SK-N-MC (cell line): ENCODE data around the gene MFGE8.

Experiments used
- DNase-seq: peaks from one replicate; pipeline ENCODE4 v3.0.0-alpha.2; 2011; ENCODE audit warnings: low read depth, low spot score
- H3K27ac ChIP-seq: fragments of 200-600 bp; sonication (generic); 2 replicates; pipeline ENCODE4 v1.5.1; 2016; ENCODE audit warnings: mixed run types
- H3K36me3 ChIP-seq: fragments of 200-600 bp; sonication (generic); 2 replicates; pipeline ENCODE4 v1.6.1; 2017; ENCODE audit warnings: antibody characterized with exemption, low read length, mixed read lengths; ENCODE audit not compliant: insufficient read depth
- H3K4me3 ChIP-seq: fragments of 200-600 bp; sonication (generic); 2 replicates; pipeline ENCODE4 v1.5.1; 2016
- H3K9ac ChIP-seq: fragments of 200-600 bp; sonication (generic); 2 replicates; pipeline ENCODE4 v1.8.0; 2017; ENCODE audit warnings: mixed run types, mixed read lengths; ENCODE audit not compliant: insufficient read length
- H3K9me3 ChIP-seq: fragments of 200-600 bp; sonication (generic); 2 replicates; pipeline ENCODE4 v1.6.1; 2017; ENCODE audit warnings: low read depth, mild to moderate bottlenecking, antibody characterized with exemption, low read length, moderate library complexity, mixed read lengths
- EZH2 ChIP-seq: fragments of 200-600 bp; sonication (generic); IDR thresholded peaks from one replicate; pipeline ENCODE4 v1.6.1; 2017; ENCODE audit warnings: antibody characterized with exemption
- FOXP2 ChIP-seq: optimal IDR thresholded peaks from 2 replicates; pipeline ENCODE3; 2011; ENCODE audit warnings: mild to moderate bottlenecking, moderate library complexity; ENCODE audit not compliant: insufficient read depth; ENCODE audit errors: extremely low read length, control extremely low read depth
- POLR2AphosphoS5 ChIP-seq: IDR thresholded peaks from 2 replicates; pipeline ENCODE4 v1.6.1; 2012; ENCODE audit warnings: mild to moderate bottlenecking, low read depth, low read length, borderline replicate concordance

MFGE8 gene

GRCh38 chr15:88874684-88875083 lies 38.5 kb downstream of the MFGE8 start:
- DNase-seq = no peak
- TF ChIP-seq FOXP2 = no peak
- TF ChIP-seq EZH2 = no peak
- TF ChIP-seq POLR2AphosphoS5 = no peak
- Histone ChIP-seq H3K9ac (no peak overlapping the region), H3K4me3 (no peak overlapping the region), H3K9me3 (no peaks in the 10 kb centered on the region), H3K27ac (no peak overlapping the region), H3K36me3 (no peaks in the 10 kb centered on the region)

GRCh38 chr15:88874275-88874674 lies 38.9 kb downstream of the MFGE8 start:
- DNase-seq = no peak
- no peak overlapping the region for H3K27ac ChIP-seq
- TF ChIP-seq EZH2 = no peak
- H3K4me3 ChIP-seq = no peak overlapping the region
- no peaks in the 10 kb centered on the region for H3K9me3 ChIP-seq
- H3K9ac ChIP-seq = no peak overlapping the region
- H3K36me3 ChIP-seq = no peaks in the 10 kb centered on the region

DNA sequence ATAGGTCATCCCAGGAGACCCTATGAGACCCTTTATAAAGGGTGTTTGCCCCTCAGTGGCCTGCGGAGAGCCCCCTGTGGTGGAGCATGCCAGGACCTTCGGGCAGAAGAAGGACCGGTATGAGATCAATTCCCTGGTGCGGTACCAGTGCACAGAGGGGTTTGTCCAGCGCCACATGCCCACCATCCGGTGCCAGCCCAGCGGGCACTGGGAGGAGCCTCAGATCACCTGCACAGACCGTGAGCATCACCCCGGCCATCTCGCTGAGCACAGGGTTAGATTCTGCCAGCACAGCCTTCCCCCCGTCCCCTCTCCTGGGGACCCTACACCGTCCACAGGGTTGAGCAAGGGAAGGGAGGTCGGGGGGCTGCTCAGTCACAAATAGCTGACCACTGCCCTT lies 39.4 kb downstream of the MFGE8 start:
- Histone ChIP-seq H3K36me3 (no peaks in the 10 kb centered on the region), H3K9ac (no peak overlapping the region), H3K4me3 (no peak overlapping the region), H3K27ac (no peak overlapping the region), H3K9me3 (no peaks in the 10 kb centered on the region)
- TF ChIP-seq EZH2 = no peak
- no peak for TF ChIP-seq FOXP2
- no peak for TF ChIP-seq POLR2AphosphoS5
- DNase-seq = no peak

GRCh38 chr15:88872706-88873105 lies 40.5 kb downstream of the MFGE8 start:
- no peak overlapping the region for H3K9ac ChIP-seq
- H3K9me3 ChIP-seq = no peaks in the 10 kb centered on the region
- DNase-seq = no peak
- no peak overlapping the region for H3K27ac ChIP-seq
- no peaks in the 10 kb centered on the region for H3K36me3 ChIP-seq
- TF ChIP-seq POLR2AphosphoS5 (no peak), FOXP2 (no peak), EZH2 (no peak)
- H3K4me3 ChIP-seq = no peak overlapping the region

DNA sequence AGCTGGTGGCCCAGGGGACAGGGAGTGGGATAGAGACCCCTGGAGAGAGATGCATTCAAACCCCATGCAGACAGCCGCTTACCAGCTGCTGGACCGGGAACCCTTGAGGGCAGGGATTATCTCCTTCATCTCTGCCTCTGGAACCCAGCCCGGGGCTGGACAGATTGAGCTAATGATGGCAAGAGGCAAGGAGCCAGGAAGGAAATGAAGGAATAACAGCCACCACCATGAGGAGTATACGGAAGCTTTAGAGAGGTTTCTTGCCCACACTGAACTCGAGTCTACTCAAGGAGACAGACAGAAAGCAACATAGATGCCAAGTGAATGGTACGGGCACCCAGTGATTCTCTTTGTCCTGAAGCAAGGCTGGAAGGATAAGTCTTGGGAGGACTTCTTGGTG lies 41.1 kb downstream of the MFGE8 start:
- TF ChIP-seq FOXP2 (no peak), POLR2AphosphoS5 (no peak), EZH2 (no peak)
- no peaks in the 10 kb centered on the region for H3K9me3 ChIP-seq
- no peaks in the 10 kb centered on the region for H3K36me3 ChIP-seq
- no peak overlapping the region for H3K27ac ChIP-seq
- H3K4me3 ChIP-seq = no peak overlapping the region
- no peak overlapping the region for H3K9ac ChIP-seq
- DNase-seq = no peak

GRCh38 chr15:88871313-88871712 lies 41.9 kb downstream of the MFGE8 start:
- Histone ChIP-seq H3K4me3 (no peak overlapping the region), H3K36me3 (no peaks in the 10 kb centered on the region), H3K27ac (no peak overlapping the region), H3K9ac (no peak overlapping the region), H3K9me3 (no peaks in the 10 kb centered on the region)
- DNase-seq = no peak
- TF ChIP-seq EZH2 (no peak), POLR2AphosphoS5 (no peak), FOXP2 (no peak)

DNA sequence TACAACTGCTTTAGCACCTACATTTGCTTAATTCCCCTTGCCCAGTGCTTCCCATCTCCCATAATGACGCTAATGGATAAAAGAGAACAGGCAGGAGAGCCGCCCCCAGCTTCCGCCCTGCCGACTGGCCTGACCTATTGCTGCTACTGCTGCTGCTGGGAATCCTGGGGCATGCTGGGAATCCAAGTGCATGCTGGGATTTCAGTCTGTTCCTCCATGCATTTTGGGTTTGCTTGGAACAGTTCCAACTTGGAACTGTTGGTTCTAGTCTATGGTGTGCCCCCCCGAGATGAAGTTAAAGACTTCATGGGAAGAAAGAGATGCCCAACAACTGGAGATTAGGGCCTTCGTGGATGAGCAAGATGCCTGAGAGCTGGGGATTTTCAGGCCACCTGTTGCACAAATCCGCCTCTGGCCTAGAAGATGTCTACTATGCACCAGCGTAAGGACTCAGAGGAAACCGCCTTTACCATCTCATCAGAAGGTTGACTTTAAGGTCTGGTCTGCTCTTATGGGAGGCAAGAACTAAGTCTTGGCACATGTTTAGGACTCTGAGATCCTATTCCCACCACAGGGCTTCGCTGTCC lies 46.8 kb downstream of the MFGE8 start:
- no peaks in the 10 kb centered on the region for H3K9me3 ChIP-seq
- H3K4me3 ChIP-seq = no peak overlapping the region
- H3K27ac ChIP-seq = no peak overlapping the region
- no peaks in the 10 kb centered on the region for H3K36me3 ChIP-seq
- TF ChIP-seq EZH2 (no peak), POLR2AphosphoS5 (no peak), FOXP2 (no peak)
- no peak for DNase-seq
- no peak overlapping the region for H3K9ac ChIP-seq

GRCh38 chr15:88865498-88866099 lies 47.6 kb downstream of the MFGE8 start:
- no peak overlapping the region for H3K27ac ChIP-seq
- no peak overlapping the region for H3K9ac ChIP-seq
- no peaks in the 10 kb centered on the region for H3K9me3 ChIP-seq
- DNase-seq = no peak
- no peak overlapping the region for H3K4me3 ChIP-seq
- no peak for TF ChIP-seq FOXP2
- TF ChIP-seq POLR2AphosphoS5 = no peak
- no peak for TF ChIP-seq EZH2
- H3K36me3 ChIP-seq = no peaks in the 10 kb centered on the region
